ENCODE data around the gene TARS1.
"Not testable (repeated sequence)": the region's sequence is repeated elsewhere in the genome, so short reads cannot be mapped to it uniquely, and the experiment has no call there.

GRCh38 chr5:33515366-33515765 is 74.6 kb downstream of the TARS1 start:
- not testable (repeated sequence) for TF ChIP-seq CTCF (IDR thresholded peaks at IDR 0.05 in 4 of 5, conservative IDR thresholded peaks at IDR 0.05 in 1 of 5); POLR2A (IDR thresholded peaks at IDR 0.05)

All from gastrocnemius medialis (tissue), 4 donors.